ENCODE results near the gene BACH2.

DNA sequence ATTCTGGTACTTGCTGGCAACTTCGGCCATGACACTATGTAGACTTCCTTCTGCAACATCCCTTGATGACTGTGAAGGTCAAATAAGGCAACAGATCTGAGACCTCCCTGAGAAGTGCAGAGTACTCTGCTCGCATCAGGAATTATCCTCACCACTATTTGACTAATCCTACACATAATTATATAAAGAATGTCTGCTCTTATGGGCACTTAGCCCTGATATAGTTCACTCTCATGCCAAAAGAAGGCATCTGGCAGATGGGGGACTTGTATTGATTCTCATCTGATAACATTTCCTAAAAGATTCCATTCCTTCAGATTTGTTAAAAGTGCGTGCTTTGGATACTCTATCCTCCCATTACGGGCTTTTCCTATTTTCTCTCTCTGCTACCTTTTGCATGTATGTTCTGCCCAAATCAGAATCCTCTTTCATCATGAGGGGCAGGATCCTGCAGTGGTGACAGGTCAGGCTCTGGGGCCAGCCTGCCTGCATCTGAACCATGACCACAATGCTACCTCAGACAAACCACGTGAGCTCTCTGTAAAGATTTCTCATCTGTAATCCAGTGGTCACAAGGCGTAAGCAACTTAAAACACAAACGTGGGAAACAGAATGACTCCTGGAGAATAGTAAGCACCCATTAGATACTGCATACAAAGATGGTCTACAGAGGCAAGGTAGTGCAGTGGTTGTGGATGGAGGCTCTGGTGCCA, 268.4 kb downstream of the BACH2 start:
- no peak for TF ChIP-seq CTCF (IDR thresholded peaks at IDR 0.05)
- no peak for TF ChIP-seq POLR2A (IDR thresholded peaks at IDR 0.05)
- TF ChIP-seq POLR2AphosphoS5 (IDR thresholded peaks at IDR 0.05) = no peak
- TF ChIP-seq EP300 (IDR thresholded peaks at IDR 0.05) = no peak

All from upper lobe of left lung (tissue), 4 donors.